MM.1S (cell line): ENCODE measurements around the gene TMEM242.
"Not testable (repeated sequence)": the region's sequence is repeated elsewhere in the genome, so short reads cannot be mapped to it uniquely, and the experiment has no call there.

Experiments used
- DNase-seq: peaks from one replicate; pipeline ENCODE4 v3.0.0-alpha.2; 2015
- H2AFZ ChIP-seq: fragments of 300-600 bp; sonication (generic); 2 replicates; pipeline ENCODE4 v1.6.0; 2016; ENCODE audit warnings: antibody characterized with exemption, low read length
- H3F3A ChIP-seq: fragments of 300-600 bp; sonication (generic); 2 replicates; pipeline ENCODE4 v1.6.1; 2016; ENCODE audit warnings: mild to moderate bottlenecking, antibody characterized with exemption, low read length, moderate library complexity, mixed read lengths; ENCODE audit not compliant: insufficient read depth
- H3K27ac ChIP-seq: fragments of 300-600 bp; sonication (generic); 2 replicates; pipeline ENCODE4 v1.5.1; 2016; ENCODE audit warnings: mild to moderate bottlenecking, low read length
- H3K27me3 ChIP-seq: fragments of 300-600 bp; sonication (generic); replicated peaks from 2 replicates; pipeline ENCODE4 v1.6.0; 2016; ENCODE audit warnings: low read length; ENCODE audit not compliant: insufficient read depth
- H3K36me3 ChIP-seq: fragments of 300-600 bp; sonication (generic); replicated peaks from 2 replicates; pipeline ENCODE4 v1.6.1; 2016; ENCODE audit warnings: mild to moderate bottlenecking, low read length, mixed read lengths; ENCODE audit not compliant: insufficient read depth
- H3K4me1 ChIP-seq: fragments of 300-600 bp; sonication (generic); 2 replicates; pipeline ENCODE4 v1.6.1; 2016; ENCODE audit warnings: low read length, mixed read lengths
- H3K4me2 ChIP-seq: fragments of 300-600 bp; sonication (generic); 2 replicates; pipeline ENCODE4 v1.6.0; 2016; ENCODE audit warnings: low read depth, low read length
- H3K4me3 ChIP-seq: fragments of 300-600 bp; sonication (generic); 2 replicates; pipeline ENCODE4 v1.5.1; 2016; ENCODE audit warnings: low read length, mixed read lengths
- H3K79me2 ChIP-seq: fragments of 300-600 bp; sonication (generic); 2 replicates; pipeline ENCODE4 v1.6.1; 2016; ENCODE audit warnings: mixed run types, low read length, mixed read lengths
- H3K9ac ChIP-seq: fragments of 300-600 bp; sonication (generic); 2 replicates; pipeline ENCODE4 v1.6.1; 2016; ENCODE audit warnings: low read length, mixed read lengths
- H3K9me2 ChIP-seq: fragments of 300-600 bp; sonication (generic); replicated peaks from 2 replicates; pipeline ENCODE4 v1.6.1; 2016; ENCODE audit warnings: mild to moderate bottlenecking, low read length, mixed read lengths; ENCODE audit not compliant: insufficient read depth
- H3K9me3 ChIP-seq: fragments of 300-600 bp; sonication (generic); replicated peaks from 2 replicates; pipeline ENCODE4 v1.6.1; 2016; ENCODE audit warnings: mild to moderate bottlenecking, low read length, mixed read lengths; ENCODE audit not compliant: insufficient read depth
- H4K20me1 ChIP-seq: fragments of 300-600 bp; sonication (generic); 2 replicates; pipeline ENCODE4 v1.6.1; 2016; ENCODE audit warnings: mild to moderate bottlenecking, low read length, moderate library complexity, mixed read lengths; ENCODE audit not compliant: insufficient read depth
- EZH2 ChIP-seq: fragments of 300-600 bp; sonication (generic); optimal IDR thresholded peaks from 2 replicates; pipeline ENCODE3; 2017; ENCODE audit warnings: low read depth, mild to moderate bottlenecking, antibody characterized with exemption, low read length, mixed read lengths
- EZH2phosphoT487 ChIP-seq: fragments of 300-600 bp; sonication (generic); IDR thresholded peaks from 2 replicates; pipeline ENCODE4 v1.6.1; 2018; ENCODE audit warnings: antibody characterized with exemption, low read length
- TF ChIP-seq, protein P1 (sequence below): fragments of 300-600 bp; sonication (generic); IDR thresholded peaks from 2 replicates; pipeline ENCODE4 v1.5.1; 2016; ENCODE audit warnings: antibody characterized with exemption, low read length, mixed read lengths

The TMEM242 gene

DNA sequence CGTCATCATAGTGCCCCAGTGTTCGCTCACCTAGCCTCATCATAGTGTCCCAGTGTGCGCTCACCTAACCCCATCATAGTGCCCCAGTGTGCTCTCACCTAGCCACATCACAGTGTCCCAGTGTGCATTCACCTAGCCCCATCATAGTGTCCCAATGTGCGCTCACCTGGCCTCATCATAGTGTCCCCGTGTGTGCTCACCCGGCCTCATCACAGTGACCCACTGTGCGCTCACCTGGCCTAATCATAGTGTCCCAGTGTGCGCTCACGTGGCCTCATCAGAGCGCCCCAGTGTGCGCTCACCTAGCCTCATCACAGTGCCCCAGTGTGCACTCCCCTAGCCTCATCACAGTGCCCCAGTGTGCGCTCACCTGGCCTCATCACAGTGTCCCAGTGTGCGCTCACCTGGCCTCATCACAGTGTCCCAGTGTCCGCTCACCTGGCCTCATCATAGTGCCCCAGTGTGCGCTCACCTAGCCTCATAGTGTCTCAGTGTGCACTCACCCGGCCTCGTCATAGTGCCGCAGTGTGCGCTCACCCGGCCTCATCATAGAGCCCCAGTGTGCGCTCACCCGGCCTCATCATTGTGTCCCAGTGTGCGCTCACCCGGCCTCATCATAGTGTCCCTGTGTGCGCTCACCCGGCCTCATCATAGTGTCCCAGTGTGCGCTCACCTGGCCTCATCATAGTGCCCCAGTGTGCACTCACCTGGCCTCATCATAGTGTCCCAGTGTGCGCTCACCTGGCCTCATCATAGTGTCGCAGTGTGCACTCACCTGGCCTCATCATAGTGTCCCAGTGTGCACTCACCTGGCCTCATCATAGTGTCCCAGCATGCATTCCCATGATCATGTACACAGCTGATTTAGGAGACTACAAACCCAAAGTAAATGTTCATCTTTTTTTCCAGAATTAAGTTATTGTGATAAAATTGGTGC lies 9.5 kb downstream of the TMEM242 start:
- DNase-seq, result no peak
- Histone ChIP-seq H3K4me2 (no peak overlapping the region), H3F3A (no peaks in the 10 kb centered on the region), H3K27ac (no peak overlapping the region), H3K36me3 (no peaks in the 10 kb centered on the region), H3K9ac (no peak overlapping the region), H3K79me2 (no peaks in the 10 kb centered on the region), H3K4me3 (no peak overlapping the region), H3K4me1 (no peaks in the 10 kb centered on the region), H2AFZ (no peak overlapping the region), H4K20me1 (no peaks in the 10 kb centered on the region), H3K9me3 (no peaks in the 10 kb centered on the region), H3K9me2 (no peaks in the 10 kb centered on the region), H3K27me3 (no peaks in the 10 kb centered on the region)
- TF ChIP-seq EZH2, result no peak
- TF ChIP-seq, protein P1, sequence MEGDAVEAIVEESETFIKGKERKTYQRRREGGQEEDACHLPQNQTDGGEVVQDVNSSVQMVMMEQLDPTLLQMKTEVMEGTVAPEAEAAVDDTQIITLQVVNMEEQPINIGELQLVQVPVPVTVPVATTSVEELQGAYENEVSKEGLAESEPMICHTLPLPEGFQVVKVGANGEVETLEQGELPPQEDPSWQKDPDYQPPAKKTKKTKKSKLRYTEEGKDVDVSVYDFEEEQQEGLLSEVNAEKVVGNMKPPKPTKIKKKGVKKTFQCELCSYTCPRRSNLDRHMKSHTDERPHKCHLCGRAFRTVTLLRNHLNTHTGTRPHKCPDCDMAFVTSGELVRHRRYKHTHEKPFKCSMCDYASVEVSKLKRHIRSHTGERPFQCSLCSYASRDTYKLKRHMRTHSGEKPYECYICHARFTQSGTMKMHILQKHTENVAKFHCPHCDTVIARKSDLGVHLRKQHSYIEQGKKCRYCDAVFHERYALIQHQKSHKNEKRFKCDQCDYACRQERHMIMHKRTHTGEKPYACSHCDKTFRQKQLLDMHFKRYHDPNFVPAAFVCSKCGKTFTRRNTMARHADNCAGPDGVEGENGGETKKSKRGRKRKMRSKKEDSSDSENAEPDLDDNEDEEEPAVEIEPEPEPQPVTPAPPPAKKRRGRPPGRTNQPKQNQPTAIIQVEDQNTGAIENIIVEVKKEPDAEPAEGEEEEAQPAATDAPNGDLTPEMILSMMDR, result no peak

GRCh38 chr6:157312757-157313156 lies 10.6 kb downstream of the TMEM242 start:
- no peak overlapping the region for H3K4me2 ChIP-seq
- no peaks in the 10 kb centered on the region for H3K79me2 ChIP-seq
- H3K27ac ChIP-seq, result no peak overlapping the region
- H3K4me1 ChIP-seq, result no peaks in the 10 kb centered on the region
- H3K9me3 ChIP-seq, result no peaks in the 10 kb centered on the region
- no peaks in the 10 kb centered on the region for H4K20me1 ChIP-seq
- H3K9ac ChIP-seq, result no peak overlapping the region
- no peak for DNase-seq
- no peak overlapping the region for H3K4me3 ChIP-seq
- H3K27me3 ChIP-seq, result no peaks in the 10 kb centered on the region
- H2AFZ ChIP-seq, result no peak overlapping the region
- H3K9me2 ChIP-seq, result no peaks in the 10 kb centered on the region
- no peaks in the 10 kb centered on the region for H3K36me3 ChIP-seq
- no peaks in the 10 kb centered on the region for H3F3A ChIP-seq
- TF ChIP-seq EZH2phosphoT487, result no peak
- TF ChIP-seq, protein P1, result no peak
- TF ChIP-seq EZH2, result no peak

DNA sequence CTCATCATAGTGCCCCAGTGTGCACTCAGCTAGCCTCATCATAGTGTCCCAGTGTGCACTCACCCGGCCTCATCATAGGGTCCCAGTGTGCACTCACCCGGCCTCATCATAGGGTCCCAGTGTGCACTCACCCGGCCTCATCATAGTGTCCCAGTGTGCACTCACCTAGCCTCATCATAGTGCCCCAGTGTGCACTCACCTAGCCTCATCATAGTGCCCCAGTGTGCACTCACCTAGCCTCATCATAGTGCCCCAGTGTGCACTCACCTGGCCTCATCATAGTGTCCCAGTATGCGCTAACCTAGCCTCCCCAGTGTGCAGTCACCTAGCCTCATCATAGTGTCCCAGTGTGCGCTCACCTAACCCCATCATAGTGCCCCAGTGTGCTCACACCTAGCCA lies 12.6 kb downstream of the TMEM242 start:
- H3K27ac ChIP-seq, H3K4me3 ChIP-seq, H3K9me2 ChIP-seq, H3K79me2 ChIP-seq, H4K20me1 ChIP-seq, H2AFZ ChIP-seq, H3K9me3 ChIP-seq, H3K9ac ChIP-seq, H3K36me3 ChIP-seq, DNase-seq, H3K27me3 ChIP-seq, H3K4me2 ChIP-seq, H3F3A ChIP-seq, H3K4me1 ChIP-seq: not testable (repeated sequence)

DNA sequence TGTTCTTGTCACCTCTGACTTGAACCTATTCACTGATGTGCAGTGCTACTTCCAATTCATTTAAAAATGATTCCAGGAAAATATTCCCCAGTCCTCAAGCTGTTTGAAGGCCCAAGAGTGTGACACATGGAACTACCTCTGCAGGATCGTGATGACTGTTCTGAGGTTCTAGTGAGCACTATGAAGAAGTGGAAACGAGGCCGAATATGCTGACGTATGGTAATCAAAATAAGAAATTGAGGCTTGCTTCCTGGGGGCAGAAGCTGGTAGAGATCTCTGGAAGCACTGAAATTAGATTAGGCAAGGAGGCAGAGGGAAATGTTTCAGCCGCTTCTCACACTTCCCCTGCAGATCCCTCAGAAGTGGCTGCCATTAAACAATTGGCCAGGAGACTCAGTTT lies 15.7 kb downstream of the TMEM242 start:
- TF ChIP-seq EZH2phosphoT487 (no peak), EZH2 (no peak)
- TF ChIP-seq, protein P1, result no peak
- Histone ChIP-seq H2AFZ (no peak overlapping the region), H3K9me3 (no peaks in the 10 kb centered on the region), H3K4me2 (no peak overlapping the region), H3K27me3 (no peaks in the 10 kb centered on the region), H4K20me1 (no peaks in the 10 kb centered on the region), H3K27ac (no peak overlapping the region), H3F3A (no peaks in the 10 kb centered on the region), H3K79me2 (no peaks in the 10 kb centered on the region), H3K4me3 (no peak overlapping the region), H3K9me2 (no peaks in the 10 kb centered on the region), H3K9ac (no peak overlapping the region), H3K36me3 (no peaks in the 10 kb centered on the region), H3K4me1 (peaks cover 5% of the 10 kb centered on the region; the same call in 1 of the 2 replicates)
- no peak for DNase-seq
